Stimulated activated CD4-positive, alpha-beta T cell treated with anti-CD3 and anti-CD28 coated beads, Interleukin-15, amount 100 ng/mL, for 24 hours (primary cell): ENCODE results near the gene SRCAP.

Experiments used
- DNase-seq: peaks from one replicate; pipeline ENCODE4 v3.0.0-alpha.2; 2020

Gene SRCAP

DNA sequence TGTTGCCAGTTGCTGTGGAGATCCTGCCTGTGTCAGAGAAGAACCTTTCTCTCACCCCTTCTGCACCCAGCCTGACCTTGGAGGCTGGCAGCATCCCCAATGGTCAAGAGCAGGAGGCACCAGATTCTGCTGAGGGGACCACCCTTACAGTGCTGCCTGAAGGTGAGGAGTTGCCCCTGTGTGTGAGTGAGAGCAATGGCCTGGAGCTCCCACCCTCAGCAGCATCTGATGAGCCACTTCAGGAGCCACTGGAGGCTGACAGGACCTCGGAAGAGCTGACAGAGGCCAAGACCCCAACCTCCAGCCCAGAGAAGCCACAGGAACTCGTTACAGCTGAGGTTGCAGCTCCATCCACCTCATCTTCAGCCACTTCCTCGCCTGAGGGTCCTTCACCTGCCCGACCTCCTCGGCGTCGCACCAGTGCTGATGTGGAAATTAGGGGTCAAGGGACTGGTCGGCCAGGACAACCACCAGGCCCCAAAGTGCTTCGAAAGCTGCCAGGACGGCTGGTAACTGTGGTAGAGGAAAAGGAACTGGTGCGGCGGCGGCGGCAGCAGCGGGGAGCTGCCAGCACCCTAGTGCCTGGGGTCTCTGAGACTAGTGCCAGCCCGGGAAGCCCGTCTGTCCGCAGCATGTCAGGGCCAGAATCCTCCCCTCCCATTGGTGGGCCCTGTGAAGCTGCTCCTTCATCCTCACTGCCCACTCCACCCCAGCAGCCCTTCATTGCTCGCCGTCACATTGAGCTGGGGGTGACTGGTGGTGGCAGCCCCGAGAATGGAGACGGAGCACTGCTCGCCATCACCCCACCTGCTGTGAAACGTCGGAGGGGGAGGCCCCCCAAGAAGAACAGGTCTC, 39.0 kb downstream of the SRCAP start:
- DNase-seq = no peak

DNA sequence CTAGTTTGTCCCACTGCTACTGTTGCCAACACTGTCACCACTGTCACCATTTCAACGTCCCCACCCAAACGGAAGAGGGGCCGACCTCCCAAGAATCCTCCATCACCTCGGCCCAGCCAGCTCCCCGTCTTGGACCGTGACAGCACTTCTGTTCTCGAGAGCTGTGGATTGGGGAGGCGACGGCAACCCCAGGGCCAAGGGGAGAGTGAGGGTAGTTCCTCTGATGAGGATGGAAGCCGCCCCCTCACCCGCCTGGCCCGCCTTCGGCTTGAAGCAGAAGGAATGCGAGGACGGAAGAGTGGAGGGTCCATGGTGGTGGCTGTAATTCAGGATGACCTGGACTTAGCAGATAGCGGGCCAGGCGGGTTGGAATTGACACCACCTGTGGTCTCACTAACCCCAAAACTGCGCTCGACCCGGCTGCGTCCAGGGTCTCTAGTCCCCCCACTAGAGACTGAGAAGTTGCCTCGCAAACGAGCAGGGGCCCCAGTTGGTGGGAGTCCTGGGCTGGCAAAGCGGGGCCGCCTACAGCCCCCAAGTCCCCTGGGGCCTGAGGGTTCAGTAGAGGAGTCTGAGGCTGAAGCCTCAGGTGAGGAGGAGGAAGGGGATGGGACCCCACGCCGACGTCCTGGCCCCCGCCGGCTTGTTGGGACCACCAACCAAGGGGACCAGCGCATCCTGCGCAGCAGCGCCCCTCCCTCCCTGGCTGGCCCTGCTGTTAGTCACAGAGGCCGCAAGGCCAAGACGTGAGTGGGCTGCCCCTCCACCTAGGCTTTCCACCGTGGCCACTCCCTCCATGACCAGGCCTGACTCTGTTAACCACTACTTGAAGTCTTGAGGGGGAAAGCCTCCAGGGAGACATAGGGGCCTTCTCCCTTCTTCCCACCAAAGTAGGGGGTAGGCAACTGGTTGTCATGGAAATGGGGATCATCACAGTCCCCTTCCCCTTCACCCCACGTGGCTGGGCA, 40.3 kb downstream of the SRCAP start:
- no peak for DNase-seq

GRCh38 chr16:30740364-30741251, 41.6 kb downstream of the SRCAP start:
- DNase-seq = no peak

DNA sequence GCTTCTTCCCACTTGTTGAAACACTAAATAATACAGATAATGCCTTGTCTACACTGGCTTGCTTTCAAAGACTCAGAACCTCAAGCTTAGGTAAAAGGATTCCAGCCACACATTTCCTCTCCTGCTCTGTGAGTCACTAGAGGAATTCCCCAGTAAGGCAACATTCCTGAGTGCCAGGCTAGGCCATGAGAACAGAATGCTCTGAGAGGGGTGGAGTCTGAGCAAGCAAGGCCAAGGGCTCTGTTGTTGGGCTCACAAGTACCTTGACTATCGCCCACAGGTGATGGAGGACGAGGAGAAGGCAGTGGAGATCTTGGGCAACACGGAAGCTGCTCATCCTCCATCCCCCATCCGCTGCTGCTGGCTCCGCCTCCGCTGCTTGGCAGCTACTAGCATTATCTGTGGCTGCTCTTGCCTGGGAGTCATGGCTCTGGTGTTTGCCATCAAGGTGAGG, 42.5 kb downstream of the SRCAP start:
- DNase-seq = no peak

- DNase-seq = no peak
Observed at GRCh38 chr16:30743716-30744115, 44.7 kb downstream of the SRCAP start.

GRCh38 chr16:30744183-30744582, 45.2 kb downstream of the SRCAP start:
- no peak for DNase-seq

DNA sequence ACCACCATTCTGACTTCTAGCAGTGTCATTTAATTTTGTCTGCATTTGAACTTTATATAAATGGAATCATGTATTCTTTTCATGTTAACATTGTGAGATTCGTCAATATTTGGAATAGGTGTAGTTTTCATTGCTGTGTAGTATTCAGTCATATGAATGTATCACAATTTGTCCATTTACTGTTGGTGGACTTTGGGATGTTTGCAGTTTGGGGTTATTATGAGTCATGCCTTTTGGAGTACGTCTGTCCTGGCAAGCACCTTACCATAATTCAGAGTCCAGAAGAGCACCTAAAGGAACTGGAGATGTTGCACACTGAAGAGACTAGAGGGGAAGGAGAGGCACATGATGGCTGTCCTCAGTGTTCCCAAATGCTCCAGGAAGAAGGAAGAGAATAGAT, 46.1 kb downstream of the SRCAP start:
- no peak for DNase-seq

GRCh38 chr16:30746638-30747175, 47.7 kb downstream of the SRCAP start:
- no peak for DNase-seq

- no peak for DNase-seq
Observed at GRCh38 chr16:30747331-30747730, 48.4 kb downstream of the SRCAP start.

DNA sequence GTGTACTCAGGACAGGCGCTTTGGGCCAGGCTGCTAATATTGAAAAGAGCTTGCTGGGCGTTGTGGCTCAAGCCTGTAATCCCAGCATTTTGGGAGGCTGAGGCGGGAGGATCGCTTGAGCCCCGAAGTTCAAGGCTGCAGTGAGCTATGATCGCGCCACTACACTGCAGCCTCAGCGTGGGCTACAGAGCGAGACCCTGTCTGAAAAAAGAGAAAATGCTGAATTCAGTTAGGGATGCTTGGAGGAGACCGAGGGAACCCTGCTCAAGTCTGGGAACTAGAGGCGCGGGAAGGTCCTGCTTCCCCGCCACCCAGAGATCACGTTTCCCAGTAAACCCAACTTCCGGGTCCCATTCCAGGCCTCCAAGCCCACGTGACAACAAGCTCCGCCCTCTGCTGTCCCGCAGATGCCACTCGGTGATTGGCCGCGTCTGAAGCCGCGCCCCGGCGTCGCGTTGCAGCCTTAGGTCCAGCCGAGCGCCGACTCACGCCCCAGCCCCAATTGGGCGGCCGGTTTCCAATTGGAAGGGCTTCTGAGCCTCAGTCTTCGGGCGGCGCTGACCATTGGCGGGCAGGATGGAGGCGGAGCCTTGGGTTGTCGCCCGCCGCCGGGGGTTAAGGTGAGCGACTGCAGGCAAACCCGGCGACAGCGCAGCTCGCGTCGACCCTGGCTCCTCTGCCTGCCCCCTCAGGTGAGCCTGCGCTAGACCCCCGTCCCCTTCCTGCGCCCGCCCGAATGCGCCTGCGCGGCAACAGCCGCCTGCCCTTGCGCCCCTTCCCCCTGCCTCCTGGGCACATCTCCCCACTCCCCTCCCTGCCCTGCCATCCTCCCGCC, 49.0 kb downstream of the SRCAP start, which contains the start of gene PHKG2:
Gene PHKG2, plus strand, starts transcription at position 627 of the 835 bp plus-strand sequence. CDS start 396 bp downstream, outside the sequence.
- peak; percentile 99 for DNase-seq

GRCh38 chr16:30748634-30749445, 49.9 kb downstream of the SRCAP start:
- peak; percentile 49 for DNase-seq

DNA sequence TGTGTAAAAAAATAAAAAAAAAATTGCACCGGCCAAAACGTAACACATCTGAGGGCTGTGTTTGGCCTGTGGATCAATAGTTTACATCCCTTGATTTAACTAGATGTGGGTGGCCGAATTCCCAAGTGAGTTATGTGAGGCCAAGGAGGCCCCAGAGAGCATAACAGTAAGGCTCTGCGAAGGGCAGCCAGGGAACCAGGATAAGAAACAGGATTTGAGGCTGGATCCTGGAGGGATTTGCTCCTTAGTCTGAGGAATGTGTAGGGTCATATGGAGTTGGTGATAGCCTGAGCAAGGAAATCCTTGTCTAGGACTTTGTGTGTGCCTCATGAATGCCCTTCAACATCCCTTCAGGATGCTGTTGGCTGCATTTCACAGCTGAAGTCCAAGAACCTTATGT, 51.2 kb downstream of the SRCAP start:
- no peak for DNase-seq

DNA sequence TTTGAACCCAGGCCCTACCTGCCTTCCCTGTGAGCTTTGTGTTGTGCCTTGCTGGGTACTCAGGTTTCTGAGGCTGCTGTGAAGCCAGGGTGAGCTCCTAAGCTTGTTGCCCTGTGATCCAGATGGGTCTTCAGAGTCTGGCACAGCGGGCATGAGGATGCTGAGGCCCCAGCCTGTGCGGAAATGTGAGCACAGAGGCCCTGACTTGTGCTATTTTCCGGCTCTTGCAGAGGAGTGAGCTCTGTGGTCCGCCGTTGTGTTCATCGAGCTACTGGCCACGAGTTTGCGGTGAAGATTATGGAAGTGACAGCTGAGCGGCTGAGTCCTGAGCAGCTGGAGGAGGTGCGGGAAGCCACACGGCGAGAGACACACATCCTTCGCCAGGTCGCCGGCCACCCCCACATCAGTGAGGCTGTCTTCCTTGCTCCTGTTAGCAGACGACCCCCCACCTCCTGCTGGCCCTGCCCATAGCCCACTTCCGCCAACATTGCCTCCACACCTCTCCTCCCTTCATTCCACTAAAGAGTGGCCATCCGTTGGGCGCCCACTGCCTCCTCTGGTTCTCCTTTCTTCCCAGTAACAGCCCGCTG, 52.0 kb downstream of the SRCAP start:
- DNase-seq = no peak

GRCh38 chr16:30753596-30753995, 54.6 kb downstream of the SRCAP start:
- no peak for DNase-seq

DNA sequence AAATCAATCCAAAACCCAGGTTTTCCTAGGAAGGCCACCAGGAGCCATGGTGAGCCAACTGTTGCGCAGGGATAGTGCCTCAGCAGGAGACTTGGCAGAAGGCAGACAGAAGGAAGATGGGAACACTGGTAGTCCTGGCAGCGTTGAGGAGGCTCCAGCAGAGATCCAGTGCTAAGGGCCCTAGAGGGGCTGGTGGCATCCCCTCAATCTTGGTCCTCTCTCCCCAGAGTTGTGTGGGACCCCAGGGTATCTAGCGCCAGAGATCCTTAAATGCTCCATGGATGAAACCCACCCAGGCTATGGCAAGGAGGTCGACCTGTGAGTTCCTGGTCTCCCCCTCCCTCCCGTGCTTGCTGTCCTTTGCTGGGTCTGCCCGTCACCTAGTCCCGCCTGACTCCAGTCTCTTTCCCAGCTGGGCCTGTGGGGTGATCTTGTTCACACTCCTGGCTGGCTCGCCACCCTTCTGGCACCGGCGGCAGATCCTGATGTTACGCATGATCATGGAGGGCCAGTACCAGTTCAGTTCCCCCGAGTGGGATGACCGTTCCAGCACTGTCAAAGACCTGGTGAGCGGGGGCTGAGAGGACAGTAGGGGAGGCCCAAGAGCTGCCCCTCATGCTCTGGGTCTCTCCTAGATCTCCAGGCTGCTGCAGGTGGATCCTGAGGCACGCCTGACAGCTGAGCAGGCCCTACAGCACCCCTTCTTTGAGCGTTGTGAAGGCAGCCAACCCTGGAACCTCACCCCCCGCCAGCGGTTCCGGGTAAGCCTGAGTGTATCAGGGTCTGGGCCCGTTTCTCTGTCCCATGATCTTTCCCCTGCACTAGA, 57.2 kb downstream of the SRCAP start:
- no peak for DNase-seq

DNA sequence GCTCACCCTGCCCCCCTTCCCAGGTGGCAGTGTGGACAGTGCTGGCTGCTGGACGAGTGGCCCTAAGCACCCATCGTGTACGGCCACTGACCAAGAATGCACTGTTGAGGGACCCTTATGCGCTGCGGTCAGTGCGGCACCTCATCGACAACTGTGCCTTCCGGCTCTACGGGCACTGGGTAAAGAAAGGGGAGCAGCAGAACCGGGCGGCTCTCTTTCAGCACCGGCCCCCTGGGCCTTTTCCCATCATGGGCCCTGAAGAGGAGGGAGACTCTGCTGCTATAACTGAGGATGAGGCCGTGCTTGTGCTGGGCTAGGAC, 57.8 kb downstream of the SRCAP start:
- no peak for DNase-seq

DNA sequence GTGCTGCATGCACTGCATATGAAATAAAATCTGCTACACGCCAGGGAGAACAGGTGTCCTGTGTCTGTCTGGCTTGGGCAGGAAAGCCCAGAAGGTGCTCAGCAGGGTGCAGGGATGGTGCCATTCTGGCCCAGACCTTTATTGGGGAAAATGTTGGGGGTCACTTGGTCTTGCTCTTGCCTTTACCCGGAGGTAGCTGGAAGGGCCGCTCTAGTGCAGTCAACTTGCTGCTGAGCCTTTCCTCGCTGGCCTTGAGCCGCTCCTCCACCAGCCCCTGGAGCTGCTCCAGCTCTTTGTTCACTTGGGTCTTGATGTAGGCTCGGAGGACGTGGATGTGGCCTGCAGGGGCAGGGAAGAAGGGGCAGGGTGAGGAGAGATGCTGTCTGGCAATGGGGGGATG, 58.3 kb downstream of the SRCAP start:
- no peak for DNase-seq

DNA sequence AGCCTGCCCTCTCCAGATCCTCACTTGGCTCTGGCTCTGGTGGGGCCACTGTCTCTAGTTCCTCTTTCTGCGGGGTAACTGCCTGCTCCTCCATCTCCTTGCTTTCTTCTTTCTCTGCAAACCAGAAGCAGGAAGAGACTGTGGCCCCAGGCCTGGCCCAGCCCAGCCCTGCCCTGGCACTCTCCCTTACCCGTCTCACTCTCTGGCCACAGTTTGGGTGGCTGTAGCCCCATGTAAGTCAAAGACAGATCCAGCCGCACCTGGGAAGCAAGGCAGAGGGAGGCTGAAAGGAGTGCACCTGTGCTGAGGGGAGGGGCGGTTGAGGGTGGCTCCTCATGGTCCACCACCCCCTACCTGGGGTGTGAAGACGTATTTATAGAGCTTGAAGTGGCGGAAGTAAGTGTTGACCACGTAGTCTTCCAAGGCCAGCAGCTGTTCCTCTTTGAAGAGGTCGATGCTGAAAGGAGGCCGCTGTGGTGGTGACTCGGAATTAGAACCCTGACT, 60.1 kb downstream of the SRCAP start:
- no peak for DNase-seq

- DNase-seq = no peak
Observed at GRCh38 chr16:30760001-30760559, 61.1 kb downstream of the SRCAP start.
